GM18511 (cell line): ENCODE data around the gene WASF2.

Experiments used
- ATAC-seq: cut with Tn5 transposase; IDR thresholded peaks from one replicate; pipeline ENCODE4 v1.9.1; 2021; ENCODE audit warnings: mild to moderate bottlenecking, moderate library complexity; ENCODE audit not compliant: unreplicated experiment

Gene WASF2

GRCh38 chr1:27522432-27523336 is 32.7 kb upstream of the WASF2 start:
- ATAC-seq, result no peak

GRCh38 chr1:27521861-27522431 is 32.0 kb upstream of the WASF2 start:
- no peak for ATAC-seq

GRCh38 chr1:27521336-27521831 is 31.4 kb upstream of the WASF2 start:
- ATAC-seq, result no peak

- no peak for ATAC-seq
Measured at GRCh38 chr1:27520651-27521050, 30.7 kb upstream of the WASF2 start.

GRCh38 chr1:27519331-27520258 is 29.6 kb upstream of the WASF2 start:
- ATAC-seq, result no peak

- no peak for ATAC-seq
Measured at GRCh38 chr1:27518808-27519207, 28.8 kb upstream of the WASF2 start.

GRCh38 chr1:27517907-27518718 is 28.1 kb upstream of the WASF2 start:
- ATAC-seq, result no peak

- no peak for ATAC-seq
Measured at GRCh38 chr1:27517301-27517700, 27.3 kb upstream of the WASF2 start.

- no peak for ATAC-seq
Measured at GRCh38 chr1:27515626-27516025, 25.7 kb upstream of the WASF2 start.

GRCh38 chr1:27513958-27514357 is 24.0 kb upstream of the WASF2 start:
- ATAC-seq, result no peak

GRCh38 chr1:27513528-27513927 is 23.6 kb upstream of the WASF2 start:
- ATAC-seq, result no peak

GRCh38 chr1:27509127-27510080 is 19.4 kb upstream of the WASF2 start:
- ATAC-seq, result no peak

GRCh38 chr1:27507960-27508665 is 18.1 kb upstream of the WASF2 start:
- no peak for ATAC-seq

GRCh38 chr1:27506703-27507102 is 16.7 kb upstream of the WASF2 start:
- ATAC-seq, result no peak

- ATAC-seq, result no peak
Measured at GRCh38 chr1:27505420-27505680, 15.4 kb upstream of the WASF2 start.

- ATAC-seq, result no peak
Measured at GRCh38 chr1:27504588-27505419, 14.8 kb upstream of the WASF2 start.

- ATAC-seq, result no peak
Measured at GRCh38 chr1:27503844-27504587, 14.0 kb upstream of the WASF2 start.
